GM21825 (cell line): ENCODE results near the gene JPH4.

ENCODE experiments used
- ATAC-seq: cut with Tn5 transposase; IDR thresholded peaks from one replicate; pipeline ENCODE4 v1.9.1; 2021; ENCODE audit warnings: mild to moderate bottlenecking, moderate library complexity; ENCODE audit not compliant: unreplicated experiment

JPH4 gene

DNA sequence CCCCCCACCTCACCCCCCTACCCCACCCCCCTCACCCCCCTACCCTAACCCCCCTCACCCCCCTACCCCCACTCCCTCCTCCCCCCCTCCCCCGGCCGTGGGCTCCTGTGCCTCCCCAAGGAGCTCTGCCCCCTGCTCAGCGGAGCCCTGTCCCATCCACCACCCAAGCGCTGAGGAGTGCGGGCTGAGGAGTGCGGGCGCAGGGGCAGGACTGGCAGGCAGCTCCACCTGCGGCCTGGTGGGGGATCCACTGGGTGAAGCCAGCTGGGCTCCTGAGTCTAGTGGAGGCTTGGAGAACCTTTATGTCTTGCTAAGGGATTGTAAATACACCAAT lies 2.3 kb upstream of the JPH4 start:
- ATAC-seq: no peak

DNA sequence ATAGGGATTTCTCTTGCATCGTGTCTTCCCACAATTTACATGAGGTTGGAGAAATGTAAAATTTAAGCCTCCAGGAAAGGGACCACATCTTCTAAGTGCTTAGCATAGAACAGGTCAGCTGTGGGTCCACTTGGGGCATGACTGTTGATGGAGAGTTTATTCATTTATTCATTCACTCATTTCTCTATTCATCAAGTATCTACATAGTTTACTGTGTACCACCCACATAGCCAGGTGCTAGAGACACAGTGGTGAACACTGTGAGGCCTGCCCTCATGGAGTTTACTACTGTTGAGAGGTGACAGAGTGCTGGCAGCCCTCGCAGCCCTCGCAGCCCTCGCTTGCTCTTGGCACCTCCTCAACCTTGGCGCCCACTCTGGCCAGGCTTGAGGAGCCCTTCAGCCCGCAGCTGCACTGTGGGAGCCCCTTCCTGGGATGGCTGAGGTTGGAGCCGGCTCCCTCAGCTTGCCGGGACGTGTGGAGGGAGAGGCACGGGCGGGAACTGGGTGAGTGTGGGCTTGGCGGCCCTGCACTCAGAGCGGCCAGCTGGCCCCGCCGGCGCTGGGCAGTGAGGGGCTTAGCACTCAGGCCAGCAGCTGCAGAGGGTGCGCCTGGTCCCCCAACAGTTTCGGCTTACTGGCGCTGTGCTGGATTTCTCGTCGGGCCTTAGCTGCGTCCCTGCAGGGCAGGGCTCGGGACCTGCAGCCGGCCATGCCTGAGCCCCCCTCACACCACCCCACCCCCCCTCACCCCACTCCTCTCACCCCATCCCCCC lies 1.7 kb upstream of the JPH4 start:
- no peak for ATAC-seq

DNA sequence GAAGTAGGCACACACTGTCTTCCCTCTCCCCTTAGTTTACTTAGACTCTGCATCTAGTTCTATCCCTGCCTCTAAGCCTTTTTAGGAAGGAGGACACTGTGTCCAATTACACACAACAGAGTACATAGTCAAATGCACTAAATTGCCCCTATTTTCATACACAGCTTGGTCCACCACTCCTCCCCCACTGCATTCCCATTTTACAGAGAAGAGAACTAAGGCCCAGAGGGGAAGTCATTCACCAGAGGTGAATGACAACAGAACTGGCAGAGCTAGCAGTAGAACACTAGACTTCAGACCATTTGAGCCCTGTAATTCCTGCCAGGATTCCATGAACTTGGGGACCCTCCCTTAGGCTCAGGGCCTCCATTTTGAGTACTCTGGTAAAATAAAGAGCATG lies 1.1 kb upstream of the JPH4 start:
- no peak for ATAC-seq

GRCh38 chr14:23579311-23579630 lies 681 bp upstream of the JPH4 start:
- no peak for ATAC-seq

DNA sequence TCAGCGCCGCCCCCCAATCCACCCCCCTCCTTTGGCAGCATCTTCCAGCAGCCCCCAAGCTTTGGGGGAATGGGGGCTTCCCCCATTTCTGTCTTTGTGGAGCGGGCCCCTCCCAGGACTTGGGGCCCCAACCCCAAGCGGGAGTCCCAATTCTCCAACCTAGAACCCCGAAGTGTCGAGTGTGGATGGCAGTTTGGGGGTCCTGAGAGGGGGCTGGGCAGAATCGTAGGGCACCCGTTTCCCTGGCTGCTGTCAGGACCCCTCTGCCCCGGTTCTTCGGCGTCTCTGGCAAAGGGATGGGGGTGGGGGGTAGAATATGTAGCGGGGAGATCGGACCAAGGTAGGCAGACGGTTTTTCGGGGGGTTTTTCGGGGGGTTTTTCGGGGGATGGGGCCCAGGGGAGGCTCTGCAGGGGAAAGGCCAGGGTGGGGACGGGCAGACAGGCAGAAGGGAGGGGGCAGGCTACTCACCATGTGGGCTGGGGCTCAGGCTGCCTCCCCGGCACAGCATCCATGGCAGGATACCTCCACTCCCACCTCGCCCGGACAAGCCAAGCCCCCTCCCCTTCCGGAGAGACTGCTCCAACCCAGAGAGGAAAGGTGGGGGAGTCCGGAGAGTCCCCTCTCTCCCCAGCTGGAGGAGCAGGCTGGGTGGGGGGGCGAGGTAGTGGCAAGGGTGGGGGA lies 739 bp downstream of the JPH4 start:
- no peak for ATAC-seq

GRCh38 chr14:23577004-23577681 lies 1.4 kb downstream of the JPH4 start:
- no peak for ATAC-seq

- no peak for ATAC-seq
Observed at GRCh38 chr14:23573384-23574015, 5.1 kb downstream of the JPH4 start.

DNA sequence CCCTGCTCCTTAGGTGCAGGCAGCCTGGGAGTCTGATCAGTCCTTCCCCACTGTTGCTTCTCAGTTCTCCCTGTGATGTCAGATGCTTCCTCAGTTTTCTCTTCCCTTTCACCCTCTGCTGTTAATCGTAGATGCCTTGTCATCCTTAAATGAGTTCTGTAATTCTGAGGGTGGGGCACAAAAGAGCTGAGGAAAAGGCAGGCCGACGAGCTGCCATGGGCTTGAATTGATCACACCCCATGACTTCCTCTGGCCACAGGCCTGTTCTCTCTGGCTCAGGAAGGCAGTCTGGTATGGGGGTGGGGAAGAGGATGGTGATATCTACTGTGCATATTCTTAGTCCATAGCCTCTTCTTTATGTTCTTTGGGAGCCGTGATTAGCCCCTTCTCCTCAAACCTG lies 5.8 kb downstream of the JPH4 start:
- ATAC-seq: no peak

DNA sequence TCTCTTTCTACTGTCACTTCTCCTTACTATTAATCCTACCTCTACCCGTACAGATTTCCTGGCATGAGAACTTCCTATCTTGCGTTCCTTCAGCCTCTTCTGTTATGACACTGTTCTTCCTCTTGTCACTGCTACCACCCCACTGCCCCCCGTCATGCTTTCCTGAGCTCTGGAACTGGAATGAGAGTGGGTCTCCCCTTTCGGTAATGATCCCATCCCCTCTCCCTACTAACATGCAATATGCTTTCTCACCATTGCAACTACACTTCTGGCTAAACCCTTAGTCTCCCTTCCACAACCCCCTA lies 6.1 kb downstream of the JPH4 start:
- no peak for ATAC-seq

- no peak for ATAC-seq
Observed at GRCh38 chr14:23571701-23572523, 6.7 kb downstream of the JPH4 start.

- ATAC-seq: no peak
Observed at GRCh38 chr14:23570806-23571483, 7.6 kb downstream of the JPH4 start.

GRCh38 chr14:23569443-23570151 lies 9.0 kb downstream of the JPH4 start:
- ATAC-seq: no peak

DNA sequence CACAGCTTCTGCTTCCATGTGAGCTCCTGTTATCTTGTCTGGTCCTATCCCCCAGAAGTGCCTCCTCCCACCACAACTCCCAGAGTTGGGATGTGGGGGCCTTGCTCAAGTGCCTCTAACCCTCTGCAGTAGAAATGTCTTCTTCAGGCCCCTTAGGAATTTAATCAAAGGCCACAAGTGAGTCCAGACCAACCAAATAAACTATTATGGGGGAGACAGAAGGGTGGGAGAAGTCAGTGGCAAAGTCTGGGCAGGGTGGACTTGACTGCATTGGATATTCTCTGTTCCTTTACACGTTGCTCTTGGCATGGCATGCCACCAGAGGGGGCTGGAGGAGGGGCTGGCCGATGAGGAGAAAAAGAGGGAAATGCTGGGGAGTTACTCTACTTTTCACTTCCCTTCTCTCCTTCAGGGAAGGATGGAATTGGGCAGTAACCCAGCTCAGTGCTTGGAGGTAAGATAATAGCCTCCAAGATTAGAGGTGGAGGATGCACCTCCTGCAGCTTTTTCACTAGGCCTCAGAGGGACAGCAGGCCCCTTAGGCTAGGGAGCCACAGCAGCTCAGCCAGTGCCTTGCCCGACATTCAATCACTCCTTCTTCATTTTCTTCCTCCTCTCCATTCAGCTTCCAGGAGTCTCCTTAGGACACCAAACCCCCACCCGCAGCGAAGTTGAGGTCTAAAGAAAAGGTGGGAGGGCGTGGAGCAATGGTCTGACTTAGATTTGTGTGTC lies 9.8 kb downstream of the JPH4 start:
- no peak for ATAC-seq

DNA sequence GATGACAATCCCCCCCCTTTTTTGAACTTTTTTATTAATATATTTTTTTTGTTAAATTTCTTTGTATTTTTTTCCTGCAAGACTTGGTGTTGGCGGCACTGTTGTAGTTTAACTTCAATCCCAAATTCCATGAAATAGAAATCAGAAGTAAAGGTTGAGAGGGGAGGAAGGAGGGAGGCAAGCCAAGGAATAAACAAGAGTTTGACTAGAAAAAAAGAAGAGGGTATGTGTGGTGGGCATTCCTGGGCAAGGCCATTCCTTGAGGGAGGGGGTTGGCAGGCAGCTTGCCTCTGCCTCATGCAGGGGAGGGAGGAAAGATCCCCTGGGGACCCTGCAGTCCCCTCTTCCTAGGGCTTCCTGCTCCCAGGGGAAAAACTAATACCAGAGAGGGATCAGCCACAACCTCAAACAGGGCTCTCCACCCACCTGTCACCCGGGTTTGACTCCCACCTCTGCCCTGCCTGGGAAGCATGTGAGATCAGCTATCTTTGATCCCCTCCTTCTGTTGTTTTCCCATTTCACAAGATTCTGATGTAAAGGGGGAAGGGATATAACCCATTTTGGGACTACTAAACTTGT lies 10.5 kb downstream of the JPH4 start:
- no peak for ATAC-seq

GRCh38 chr14:23567186-23568020 lies 11.2 kb downstream of the JPH4 start, which contains the start of gene AP1G2:
AP1G2 (minus strand) TSS chr14:23567791; CDS start chr14:23567314, 477 bp downstream.
- ATAC-seq: peak; percentile 81

GRCh38 chr14:23566778-23567185 lies 11.8 kb downstream of the JPH4 start:
- no peak for ATAC-seq

DNA sequence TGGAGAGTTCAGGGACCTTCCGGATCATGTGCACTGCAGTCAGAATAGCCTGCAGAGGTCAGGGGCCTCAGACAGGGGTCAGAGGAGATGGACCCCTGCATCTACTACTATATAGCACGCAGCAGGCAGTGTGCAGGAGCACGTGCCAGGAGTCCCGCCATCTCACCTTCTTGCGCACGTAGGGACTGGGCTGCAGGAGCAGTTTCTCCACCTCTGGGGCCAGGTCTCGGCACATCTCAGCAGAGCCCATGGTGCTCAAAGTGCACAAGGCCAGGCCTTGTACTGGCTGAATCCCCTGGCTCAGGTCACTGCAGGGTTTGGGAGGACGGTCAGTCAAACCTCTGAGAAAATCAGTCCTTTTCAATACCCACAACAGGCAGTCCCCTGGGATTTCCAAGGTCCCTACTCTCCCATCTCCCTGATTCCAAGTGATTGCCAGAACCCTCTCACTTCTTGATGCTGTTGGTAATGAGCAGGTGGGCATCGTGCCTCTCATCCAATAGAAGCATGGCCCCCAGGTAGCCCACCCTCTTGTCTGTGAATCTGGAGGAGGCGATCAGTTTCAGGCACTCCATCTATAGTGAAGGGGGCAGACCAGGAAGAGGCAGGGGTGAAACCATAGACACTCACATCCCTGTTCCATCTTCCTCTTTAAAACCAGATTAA lies 12.3 kb downstream of the JPH4 start:
- ATAC-seq: no peak
